HepG2 (cell line): ENCODE measurements around the gene TACC3. TPM values are rescaled to one million over a fixed set of nuclear protein-coding genes. Genes with fewer than 3 reads are reported as not detected.
A peak's percentile ranks its signal among the peaks of the same experiment; 100 is the strongest.

ENCODE experiments used
- ELF1 ChIP-seq: sonication (generic); formaldehyde crosslinking; IDR thresholded peaks from 2 replicates; pipeline ENCODE4 v1.4.0; 2020; ENCODE audit warnings: missing genetic modification reagents
- HOXA9 ChIP-seq: sonication (generic); formaldehyde crosslinking; IDR thresholded peaks from 2 replicates; pipeline ENCODE4 v1.8.1; 2022; ENCODE audit warnings: missing genetic modification reagents, mild to moderate bottlenecking, moderate library complexity, borderline replicate concordance
- KDM4B ChIP-seq: sonication (generic); formaldehyde crosslinking; IDR thresholded peaks from 2 replicates; pipeline ENCODE4 v1.4.0; 2020; ENCODE audit warnings: missing genetic modification reagents
- LCORL ChIP-seq, 2 experiments: fragments of 450-650 bp in 1 of 2; sonication (generic) in 1 of 2; formaldehyde crosslinking in 1 of 2; IDR thresholded peaks; 2 replicates each; pipeline versions ENCODE4 v1.5.0 to v1.6.1; 2017 to 2020; ENCODE audit warnings: antibody characterized with exemption in 1 of 2, missing genetic modification reagents in 1 of 2
- NAIF1 ChIP-seq: sonication (generic); formaldehyde crosslinking; IDR thresholded peaks from 2 replicates; pipeline ENCODE4 v1.5.0; 2020; ENCODE audit warnings: mild to moderate bottlenecking, missing genetic modification reagents, borderline replicate concordance
- PAF1 ChIP-seq: IDR thresholded peaks from 2 replicates; pipeline ENCODE4 v1.6.1; 2016; ENCODE audit warnings: missing genetic modification reagents, missing compliant biosample characterization
- SETDB1 ChIP-seq: sonication (generic); formaldehyde crosslinking; IDR thresholded peaks from 2 replicates; pipeline ENCODE4 v1.5.1; 2020; ENCODE audit warnings: missing genetic modification reagents, mild to moderate bottlenecking, borderline replicate concordance
- ZBTB43 ChIP-seq: sonication (generic); formaldehyde crosslinking; conservative IDR thresholded peaks from 2 replicates; pipeline ENCODE4 v1.4.0; 2020; ENCODE audit warnings: missing genetic modification reagents
- ZGPAT ChIP-seq: IDR thresholded peaks from 2 replicates; pipeline ENCODE4 v1.6.1; 2016; ENCODE audit warnings: mild to moderate bottlenecking
- ZHX1 ChIP-seq: sonication (generic); formaldehyde crosslinking; IDR thresholded peaks from 2 replicates; pipeline ENCODE4 v1.8.1; 2022; ENCODE audit warnings: low read depth, mild to moderate bottlenecking, missing genetic modification reagents
- ZNF230 ChIP-seq: sonication (generic); formaldehyde crosslinking; IDR thresholded peaks from 2 replicates; pipeline ENCODE4 v1.4.0; 2020; ENCODE audit warnings: mild to moderate bottlenecking, missing genetic modification reagents
- ZNF296 ChIP-seq: sonication (generic); formaldehyde crosslinking; conservative IDR thresholded peaks from 2 replicates; pipeline ENCODE4 v1.5.0; 2020; ENCODE audit warnings: mild to moderate bottlenecking, missing genetic modification reagents
- ZNF501 ChIP-seq: sonication (generic); formaldehyde crosslinking; IDR thresholded peaks from 2 replicates; pipeline ENCODE4 v1.5.1; 2020; ENCODE audit warnings: mild to moderate bottlenecking, moderate library complexity, missing genetic modification reagents
- ZNF558 ChIP-seq: sonication (generic); formaldehyde crosslinking; IDR thresholded peaks from 2 replicates; pipeline ENCODE4 v1.9.0; 2022; ENCODE audit warnings: mild to moderate bottlenecking, missing genetic modification reagents, borderline replicate concordance
- ZNF570 ChIP-seq: sonication (generic); formaldehyde crosslinking; IDR thresholded peaks from 2 replicates; pipeline ENCODE4 v1.4.0; 2020; ENCODE audit warnings: mild to moderate bottlenecking, missing genetic modification reagents, borderline replicate concordance
- ZNF782 ChIP-seq: sonication (generic); formaldehyde crosslinking; IDR thresholded peaks from 2 replicates; pipeline ENCODE4 v1.4.0; 2020; ENCODE audit warnings: missing genetic modification reagents, mild to moderate bottlenecking, borderline replicate concordance
- ZSCAN21 ChIP-seq: sonication (generic); formaldehyde crosslinking; IDR thresholded peaks from 2 replicates; pipeline ENCODE4 v1.8.0; 2022; ENCODE audit warnings: mild to moderate bottlenecking, missing genetic modification reagents, moderate library complexity, borderline replicate concordance
- ZSCAN30 ChIP-seq: sonication (generic); formaldehyde crosslinking; IDR thresholded peaks from 2 replicates; pipeline ENCODE4 v1.5.0; 2020; ENCODE audit warnings: mild to moderate bottlenecking, missing genetic modification reagents
- polyA plus RNA-seq, 8 experiments: library from polyadenylated mRNA; depleted of rRNA in 3 of 8; stranded (reverse) in 7 of 8; unstranded in 1 of 8; fragments of >200 nt; fragmentation: Illumina TruSeq in 4 of 8; extraction: Trizol in 4 of 8; gene quantifications; 2 replicates each; pipeline versions ENCODE4 v1.2.1 to v1.2.3, GENCODE V29; 2011 to 2016; ENCODE audit warnings: low read depth in 4 of 8, missing spikeins in 1 of 8, mixed read lengths in 1 of 8; ENCODE audit not compliant: insufficient read depth in 1 of 8
- total RNA-seq, 5 experiments: library from RNA; depleted of rRNA; stranded (reverse); fragments of >200 nt; fragmentation: Illumina TruSeq; extraction: Trizol; gene quantifications; 2 replicates each; pipeline ENCODE4 v1.2.3, GENCODE V29; 2016; ENCODE audit warnings: low read depth in 1 of 5
- TF ChIP-seq, protein P1 (sequence below): IDR thresholded peaks from 2 replicates; pipeline ENCODE4 v1.4.0; 2020; ENCODE audit warnings: mild to moderate bottlenecking, missing genetic modification reagents

Gene TACC3
- total and polyA plus RNA-seq, 2 of the 13 experiments (the other 11 are each of a cell fraction or from before 2014, with no cell fraction given) = 20.3 to 21.2 TPM

- TF ChIP-seq, protein P1, sequence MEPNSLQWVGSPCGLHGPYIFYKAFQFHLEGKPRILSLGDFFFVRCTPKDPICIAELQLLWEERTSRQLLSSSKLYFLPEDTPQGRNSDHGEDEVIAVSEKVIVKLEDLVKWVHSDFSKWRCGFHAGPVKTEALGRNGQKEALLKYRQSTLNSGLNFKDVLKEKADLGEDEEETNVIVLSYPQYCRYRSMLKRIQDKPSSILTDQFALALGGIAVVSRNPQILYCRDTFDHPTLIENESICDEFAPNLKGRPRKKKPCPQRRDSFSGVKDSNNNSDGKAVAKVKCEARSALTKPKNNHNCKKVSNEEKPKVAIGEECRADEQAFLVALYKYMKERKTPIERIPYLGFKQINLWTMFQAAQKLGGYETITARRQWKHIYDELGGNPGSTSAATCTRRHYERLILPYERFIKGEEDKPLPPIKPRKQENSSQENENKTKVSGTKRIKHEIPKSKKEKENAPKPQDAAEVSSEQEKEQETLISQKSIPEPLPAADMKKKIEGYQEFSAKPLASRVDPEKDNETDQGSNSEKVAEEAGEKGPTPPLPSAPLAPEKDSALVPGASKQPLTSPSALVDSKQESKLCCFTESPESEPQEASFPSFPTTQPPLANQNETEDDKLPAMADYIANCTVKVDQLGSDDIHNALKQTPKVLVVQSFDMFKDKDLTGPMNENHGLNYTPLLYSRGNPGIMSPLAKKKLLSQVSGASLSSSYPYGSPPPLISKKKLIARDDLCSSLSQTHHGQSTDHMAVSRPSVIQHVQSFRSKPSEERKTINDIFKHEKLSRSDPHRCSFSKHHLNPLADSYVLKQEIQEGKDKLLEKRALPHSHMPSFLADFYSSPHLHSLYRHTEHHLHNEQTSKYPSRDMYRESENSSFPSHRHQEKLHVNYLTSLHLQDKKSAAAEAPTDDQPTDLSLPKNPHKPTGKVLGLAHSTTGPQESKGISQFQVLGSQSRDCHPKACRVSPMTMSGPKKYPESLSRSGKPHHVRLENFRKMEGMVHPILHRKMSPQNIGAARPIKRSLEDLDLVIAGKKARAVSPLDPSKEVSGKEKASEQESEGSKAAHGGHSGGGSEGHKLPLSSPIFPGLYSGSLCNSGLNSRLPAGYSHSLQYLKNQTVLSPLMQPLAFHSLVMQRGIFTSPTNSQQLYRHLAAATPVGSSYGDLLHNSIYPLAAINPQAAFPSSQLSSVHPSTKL (CRISPR knock-in tag) = peak; percentile 67
- TF ChIP-seq ZSCAN30 (CRISPR knock-in tag) = no peak
- no peak for TF ChIP-seq HOXA9 (CRISPR knock-in tag)
- TF ChIP-seq PAF1 = no peak
- peak; percentile 88; the same call in 1 of the 2 replicates for TF ChIP-seq ZNF782 (CRISPR knock-in tag)
- no peak for TF ChIP-seq ZNF558 (CRISPR knock-in tag)
- peak; percentile 35; the same call in 1 of the 2 replicates for TF ChIP-seq ZGPAT (CRISPR knock-in tag)
- no peak for TF ChIP-seq ZHX1 (CRISPR knock-in tag)
- TF ChIP-seq LCORL (IDR thresholded peaks at IDR 0.05) = no peak
- TF ChIP-seq LCORL (CRISPR knock-in tag; IDR thresholded peaks at IDR 0.05) = peak; percentile 99
- TF ChIP-seq ZBTB43 (CRISPR knock-in tag) = no peak
- TF ChIP-seq ELF1 = peak; percentile 62; the same call in 1 of the 2 replicates
- TF ChIP-seq ZNF570 = no peak
- TF ChIP-seq SETDB1 (CRISPR knock-in tag) = no peak
- peak; percentile 78; the same call in 1 of the 2 replicates for TF ChIP-seq ZNF230 (CRISPR knock-in tag)
- TF ChIP-seq ZNF296 (CRISPR knock-in tag) = peak; percentile 98
- peak; percentile 71; the same call in 1 of the 2 replicates for TF ChIP-seq ZSCAN21 (CRISPR knock-in tag)
- no peak for TF ChIP-seq NAIF1 (CRISPR knock-in tag)
- TF ChIP-seq ZNF501 (CRISPR knock-in tag) = peak; percentile 37
- TF ChIP-seq KDM4B (CRISPR knock-in tag) = no peak
Measured at GRCh38 chr4:1784789-1785591, 63.7 kb downstream of the TACC3 start (continued).
